Ammon's horn (tissue), 1 donor: ENCODE data around the gene AP1B1.
"Not testable (repeated sequence)": the region's sequence is repeated elsewhere in the genome, so short reads cannot be mapped to it uniquely, and the experiment has no call there.

Experiments used
- DNase-seq: peaks from one replicate; pipeline ENCODE4 v3.0.0-alpha.2; 2016; ENCODE audit warnings: low spot score

Gene AP1B1

DNA sequence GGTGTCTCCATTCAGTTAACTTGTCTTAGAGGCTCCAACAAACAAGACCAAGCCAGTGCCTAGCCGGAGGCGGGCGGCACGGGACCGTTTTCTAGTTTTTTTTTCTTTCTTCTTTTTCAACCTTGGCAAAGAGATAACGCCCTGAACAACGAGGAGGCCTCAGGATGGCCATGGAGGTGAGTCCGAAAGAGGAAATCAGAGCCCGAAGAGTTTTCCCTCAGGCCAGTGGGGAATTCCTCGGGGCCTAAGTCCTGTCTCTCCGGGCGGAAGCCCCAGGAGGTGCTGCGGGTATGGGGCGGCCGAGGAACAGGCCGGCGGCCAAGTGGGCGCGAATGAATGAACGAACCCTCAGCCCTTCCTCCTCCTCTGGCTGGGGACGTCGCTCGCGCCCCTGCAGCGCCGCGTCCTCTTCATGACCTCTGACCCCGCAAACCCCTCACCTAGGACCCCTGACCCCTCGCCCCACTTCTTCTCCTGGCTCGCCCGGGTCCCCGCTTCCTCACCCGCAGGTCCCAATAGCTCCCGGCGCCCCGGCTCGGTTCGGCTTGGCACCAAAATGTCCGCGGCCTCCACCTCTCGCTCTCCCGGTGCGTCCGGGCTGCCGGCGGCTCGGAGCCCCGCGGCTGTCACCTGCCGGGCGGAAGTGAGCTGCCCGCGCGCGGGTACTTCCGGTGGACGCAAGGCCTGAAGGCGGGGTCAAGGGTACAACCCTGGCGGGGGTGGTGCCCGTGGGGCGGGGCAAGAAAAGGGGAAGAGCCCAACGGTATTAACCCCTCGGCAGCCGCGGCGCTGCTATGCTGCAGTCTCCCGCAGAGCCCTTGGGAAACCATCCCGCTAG, at the start of gene AP1B1:
AP1B1 (minus strand) TSS at position 650 of the 838 bp plus-strand sequence. CDS start 21,327 bp downstream, outside the sequence.
- peak; percentile 90 for DNase-seq

GRCh38 chr22:29435236-29436136, 47.1 kb upstream of the AP1B1 start:
- no peak for DNase-seq

GRCh38 chr22:29434288-29434687, 45.9 kb upstream of the AP1B1 start:
- no peak for DNase-seq

DNA sequence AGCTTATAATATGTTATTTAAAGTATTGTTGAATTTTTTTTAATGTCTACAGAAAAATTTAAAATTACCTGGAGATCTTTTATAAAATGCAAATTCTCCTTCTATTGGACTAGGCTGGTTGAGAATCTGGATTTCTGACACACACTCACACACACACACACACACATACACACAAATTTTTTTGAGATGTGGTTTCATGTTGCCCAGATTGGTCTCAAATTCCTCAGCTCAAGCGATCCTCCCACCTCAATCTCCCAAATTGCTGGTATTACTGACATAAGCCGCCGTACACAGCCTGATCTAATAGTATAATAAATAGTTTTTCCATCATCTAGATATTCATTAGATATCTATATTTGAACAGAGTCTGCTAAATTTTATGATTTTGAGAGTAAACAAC, 45.5 kb upstream of the AP1B1 start:
- DNase-seq: no peak

DNA sequence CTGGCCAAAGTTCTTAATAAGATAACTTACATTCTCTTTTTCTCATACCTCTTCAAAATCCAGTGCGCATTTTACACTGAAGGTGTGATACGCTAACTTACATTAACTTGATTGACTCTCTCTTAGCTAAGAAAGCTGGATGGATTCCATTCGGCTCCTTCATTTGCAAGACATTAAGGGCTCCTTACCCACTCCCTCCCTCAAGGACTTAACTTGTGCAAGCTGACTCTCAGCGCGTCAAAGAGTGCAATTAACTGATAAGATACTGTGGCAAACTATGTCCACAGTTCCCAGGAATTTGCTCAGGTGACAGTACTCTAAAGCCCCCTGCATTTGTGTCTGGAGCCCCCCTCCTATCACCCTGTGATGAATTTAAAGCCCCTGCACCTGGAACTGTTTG, 43.6 kb upstream of the AP1B1 start:
- no peak for DNase-seq

DNA sequence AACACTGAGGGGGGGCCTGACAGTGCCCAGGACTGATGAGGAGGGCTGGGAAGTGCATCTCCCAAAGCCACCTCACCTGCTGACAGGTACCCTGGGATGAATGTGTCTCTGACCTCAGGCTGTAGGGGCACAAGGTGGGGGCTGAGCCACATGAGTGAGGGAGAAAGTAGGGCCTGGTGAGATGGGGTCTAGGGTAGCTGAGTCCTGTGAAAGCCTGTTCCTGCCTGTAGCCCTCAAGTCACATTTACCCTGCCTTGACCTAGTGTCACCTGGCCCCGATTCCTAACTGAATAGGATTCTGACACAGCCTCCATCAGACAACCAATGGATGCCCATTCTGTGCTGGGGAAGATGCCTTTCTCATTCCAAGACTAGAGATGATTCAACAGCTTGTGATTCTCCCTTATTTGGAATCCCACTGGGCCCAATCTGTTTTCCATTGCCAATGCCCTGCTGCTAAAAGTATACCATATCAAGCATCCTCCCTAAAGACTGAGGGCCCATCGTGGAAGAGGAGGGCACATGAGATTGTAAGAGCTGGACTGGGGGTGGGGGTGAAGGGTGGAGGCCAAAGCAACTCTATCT, 38.9 kb upstream of the AP1B1 start:
- DNase-seq: no peak

GRCh38 chr22:29426476-29426875, 38.1 kb upstream of the AP1B1 start:
- no peak for DNase-seq

GRCh38 chr22:29418704-29419103, 30.3 kb upstream of the AP1B1 start:
- DNase-seq: not testable (repeated sequence)

DNA sequence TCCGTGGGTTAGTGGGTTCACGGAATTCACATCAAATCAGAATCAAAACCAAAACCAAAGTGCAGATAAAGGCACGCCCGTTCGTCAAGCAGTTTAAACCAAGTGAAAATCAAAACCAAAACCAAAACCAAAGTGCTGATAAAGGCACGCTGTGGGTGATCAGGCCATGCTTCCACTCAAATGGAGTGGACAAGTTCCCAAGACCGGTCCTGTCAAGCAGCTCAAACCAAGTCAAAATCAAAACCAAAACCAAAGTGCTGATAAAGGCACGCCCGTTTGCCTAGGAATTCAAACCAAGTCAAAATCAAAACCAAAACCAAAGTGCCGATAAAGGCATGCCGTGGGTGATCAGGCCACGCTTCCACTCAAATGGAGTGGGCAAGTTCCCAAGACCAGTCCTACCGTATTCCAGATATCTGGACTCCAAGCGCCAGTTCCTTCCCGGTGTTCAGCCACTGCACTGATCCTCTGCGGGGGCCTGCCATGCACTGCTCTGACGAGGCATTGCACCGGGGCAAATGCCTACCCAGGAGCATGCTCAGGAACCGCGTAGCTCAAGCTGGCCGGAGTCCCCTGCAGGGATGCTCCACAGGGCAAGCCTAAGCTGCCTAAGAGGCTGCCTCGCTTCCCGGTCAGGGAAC, 26.7 kb upstream of the AP1B1 start:
- DNase-seq: not testable (repeated sequence)

DNA sequence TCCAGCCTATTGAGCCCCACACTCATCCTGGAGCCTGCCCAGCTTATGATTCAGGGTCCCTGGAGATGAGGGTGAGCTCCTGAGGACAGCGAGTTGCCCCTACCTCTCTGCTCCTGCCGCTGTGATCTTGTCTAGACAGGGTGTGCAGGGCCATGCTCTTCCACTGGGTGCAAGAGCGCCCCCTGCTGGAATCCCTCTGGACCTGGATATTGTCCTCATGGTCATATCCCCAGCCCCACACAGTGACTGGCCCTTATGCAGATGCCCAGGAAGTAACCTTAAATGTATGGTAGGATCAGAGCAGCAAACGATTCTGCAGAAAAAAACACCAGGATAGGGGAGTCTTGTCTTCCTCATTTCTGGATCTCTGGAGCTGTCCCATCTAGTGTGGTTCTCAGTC, 24.4 kb upstream of the AP1B1 start:
- DNase-seq: not testable (repeated sequence)

DNA sequence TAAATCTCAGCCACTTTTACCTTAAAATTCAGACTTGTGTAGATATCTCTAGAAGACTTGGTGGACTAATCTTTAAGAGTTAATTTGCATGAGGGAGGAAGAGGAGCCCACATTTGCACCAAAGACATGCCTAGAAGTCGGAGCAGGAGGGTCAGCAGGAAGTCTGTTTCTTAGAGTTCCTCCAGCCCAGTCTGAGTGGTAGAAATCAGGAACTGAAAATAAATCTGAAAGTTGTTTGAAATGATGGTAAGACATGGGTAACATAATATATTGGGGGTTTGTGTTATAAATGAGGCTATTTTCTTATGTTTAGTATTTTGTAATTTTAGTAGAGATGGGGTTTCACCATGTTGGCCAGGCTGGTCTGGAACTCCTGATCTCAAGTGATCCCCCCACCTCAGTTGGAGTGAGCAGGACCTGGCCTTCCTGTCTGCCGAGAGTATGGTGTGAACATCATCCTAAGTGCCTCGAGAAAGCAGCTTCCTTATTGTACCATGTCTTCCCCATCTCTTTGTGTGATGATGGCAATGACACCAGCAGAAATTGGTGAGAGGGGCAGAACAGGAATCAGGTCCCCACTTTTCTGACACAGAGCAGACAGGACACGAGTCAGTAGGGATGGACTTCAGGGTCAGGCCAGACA, 23.3 kb upstream of the AP1B1 start:
- not testable (repeated sequence) for DNase-seq

- no peak for DNase-seq
These were observed 20.6 kb upstream of the AP1B1 start for GRCh38 chr22:29408940-29409339.

DNA sequence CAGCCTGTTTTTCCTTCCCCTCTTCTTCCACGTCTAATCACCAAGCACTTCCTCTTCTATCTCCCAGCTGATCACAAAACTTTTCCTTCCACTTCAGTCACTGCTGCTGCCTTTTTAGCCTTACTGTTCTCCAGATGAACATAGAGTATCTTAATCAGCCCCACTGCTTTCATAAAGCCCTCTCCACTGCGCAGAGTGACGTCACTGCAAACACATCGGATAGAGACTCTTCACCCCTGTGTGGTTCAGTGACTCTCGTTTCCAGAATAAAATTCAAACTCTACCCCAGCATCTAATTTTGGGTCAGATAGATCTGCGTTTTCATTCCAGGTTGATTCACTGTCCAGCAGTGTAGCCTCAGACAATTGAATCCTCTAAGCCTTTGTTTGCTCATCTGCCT, 13.2 kb upstream of the AP1B1 start:
- not testable (repeated sequence) for DNase-seq

DNA sequence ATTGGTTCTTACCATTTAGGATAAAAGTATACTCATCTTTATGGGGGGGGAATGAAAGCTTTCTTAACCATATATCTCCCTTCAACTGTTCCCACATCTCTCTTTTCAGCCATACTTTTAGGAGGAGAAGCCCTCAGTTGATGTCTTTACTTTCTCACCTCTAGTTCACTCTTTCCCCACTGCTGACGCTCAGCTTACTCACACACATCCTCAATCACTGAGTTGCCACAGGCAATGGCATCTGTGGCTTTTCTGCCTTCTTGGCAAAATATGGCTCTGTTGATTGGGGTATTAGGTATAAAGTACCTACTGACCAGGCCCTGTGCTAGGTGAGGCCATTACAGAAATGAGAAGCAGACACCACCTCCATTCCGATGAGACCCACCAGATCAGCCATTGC, 12.2 kb upstream of the AP1B1 start:
- no peak for DNase-seq

- no peak for DNase-seq
These were observed 9.4 kb upstream of the AP1B1 start for GRCh38 chr22:29397791-29398190.

- DNase-seq: no peak
These were observed 7.8 kb upstream of the AP1B1 start for GRCh38 chr22:29396126-29396525.

DNA sequence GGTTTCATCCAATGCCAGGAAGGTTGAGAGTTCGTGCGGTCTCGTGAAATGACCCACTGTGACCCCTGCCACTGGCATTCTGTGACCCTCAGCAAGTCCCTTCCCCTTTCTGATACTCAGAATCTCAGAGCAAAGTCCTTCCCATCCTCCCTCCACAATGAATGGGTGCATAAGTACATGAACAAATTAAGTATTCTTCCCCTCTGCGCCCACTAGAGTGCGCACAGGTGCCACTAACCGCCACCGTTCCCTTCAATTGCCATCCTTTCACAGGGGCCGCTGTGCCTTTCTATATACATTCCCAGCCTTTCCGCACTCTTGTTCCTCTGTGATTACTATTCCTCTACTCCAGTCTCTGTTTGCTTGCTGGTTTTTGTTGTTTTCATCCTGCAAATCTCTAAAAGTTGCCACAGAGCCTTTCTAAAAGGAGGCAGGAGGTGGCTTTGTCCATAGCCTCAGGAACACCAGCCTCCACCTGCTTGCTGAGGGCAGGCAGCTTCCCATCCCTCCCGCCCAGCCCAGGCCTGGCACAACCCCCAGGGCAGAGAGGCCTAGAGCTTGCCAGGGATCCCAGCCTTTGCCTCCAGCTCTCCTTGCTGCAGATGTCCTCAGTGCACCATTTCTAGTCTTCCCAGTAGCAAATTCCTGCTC, 6.7 kb upstream of the AP1B1 start:
- peak; percentile 93 for DNase-seq

DNA sequence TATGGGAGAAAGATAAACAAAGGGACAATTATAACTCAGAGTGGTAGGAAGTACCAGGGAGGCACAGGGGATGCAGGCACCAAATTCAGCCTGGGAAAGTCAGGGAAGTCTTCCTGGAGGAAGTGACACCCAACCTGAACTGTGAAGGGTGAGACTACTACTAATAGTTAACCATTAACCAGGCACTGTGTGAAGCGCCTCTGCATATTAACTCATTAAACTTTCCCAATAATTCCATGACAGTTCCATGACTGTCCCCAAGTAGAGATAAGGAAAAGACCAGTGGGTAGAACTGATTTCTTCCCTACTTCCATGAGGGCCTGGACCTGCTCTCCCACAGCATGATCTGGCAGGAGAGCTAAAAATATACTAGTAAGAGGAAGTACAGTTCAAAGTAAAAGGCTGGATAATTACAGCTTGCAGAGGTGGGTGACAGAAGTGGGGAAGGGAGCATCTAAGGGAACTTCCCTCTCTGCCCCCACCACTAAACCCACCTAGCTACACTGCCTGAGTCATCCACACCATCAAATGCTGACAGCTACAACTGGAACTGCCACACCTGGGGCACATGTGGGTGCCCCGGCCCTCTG, 4.7 kb upstream of the AP1B1 start:
- DNase-seq: no peak

DNA sequence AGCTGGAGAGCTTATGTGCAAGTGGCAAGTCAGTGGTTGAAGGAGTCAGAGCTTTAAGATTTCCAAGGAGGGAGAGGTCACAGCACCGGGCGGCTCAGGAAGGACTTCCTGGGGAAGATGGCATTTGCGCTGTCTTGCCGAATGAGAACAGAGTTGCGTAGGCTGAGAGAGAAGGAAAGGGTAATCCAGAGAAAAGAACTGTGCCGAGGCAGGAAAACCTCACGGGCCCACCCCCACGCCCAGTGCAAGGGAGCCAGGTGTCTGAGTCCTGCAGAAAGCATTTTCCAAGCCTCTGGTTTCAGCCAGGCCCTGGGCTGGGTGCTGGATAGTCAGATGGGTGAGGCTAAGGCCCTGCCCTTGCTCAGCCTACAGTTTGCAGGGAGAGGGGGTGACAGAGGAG, 3.2 kb upstream of the AP1B1 start:
- DNase-seq: no peak

- DNase-seq: no peak
These were observed 1.9 kb upstream of the AP1B1 start for GRCh38 chr22:29390270-29390669.

DNA sequence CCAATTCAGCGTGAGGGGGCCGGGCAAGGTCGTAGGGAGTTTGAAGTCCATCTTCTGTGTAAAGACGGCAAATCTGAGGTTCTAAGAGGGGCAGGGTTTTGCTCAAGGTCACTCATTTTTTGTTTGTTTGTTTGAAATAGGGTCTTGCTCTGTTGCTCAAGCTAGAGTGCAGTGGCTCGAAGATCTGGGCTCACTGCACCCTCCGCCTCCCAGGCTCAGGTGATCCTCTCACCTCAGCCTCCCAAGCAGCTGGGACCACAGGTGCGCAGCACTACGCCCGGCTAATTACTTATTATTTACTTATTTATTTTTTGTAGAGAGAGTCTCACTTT, 355 bp upstream of the AP1B1 start:
- no peak for DNase-seq
